K562 (cell line): Measurements from ENCODE around the gene RAI1. TPM values are rescaled to one million over a fixed set of nuclear protein-coding genes. Genes with fewer than 3 reads are reported as not detected.
A peak's percentile ranks its signal among the peaks of the same experiment; 100 is the strongest.

Experiments used
- BCOR ChIP-seq: fragments of 450-650 bp; IDR thresholded peaks from 2 replicates; pipeline ENCODE4 v1.6.1; 2016
- CBX8 ChIP-seq: fragments of 200-600 bp; sonication (generic); IDR thresholded peaks from 2 replicates; pipeline ENCODE4 v1.6.1; 2012; ENCODE audit warnings: borderline replicate concordance, mixed run types, low read depth, mild to moderate bottlenecking, moderate library complexity, mixed read lengths, low read length, control low read depth, inconsistent platforms; ENCODE audit not compliant: poor library complexity, severe bottlenecking; ENCODE audit errors: extremely low read depth
- DIDO1 ChIP-seq: fragments of 450-650 bp; IDR thresholded peaks from 2 replicates; pipeline ENCODE4 v1.6.1; 2016; ENCODE audit warnings: low read depth, missing biosample characterization, missing genetic modification characterization
- EGR1 ChIP-seq: fragments of 450-650 bp; conservative IDR thresholded peaks from 2 replicates; pipeline ENCODE4 v1.6.1; 2017; ENCODE audit warnings: mild to moderate bottlenecking
- ETV1 ChIP-seq: fragments of 450-650 bp; conservative IDR thresholded peaks from 2 replicates; pipeline ENCODE4 v1.6.1; 2016; ENCODE audit warnings: missing genetic modification characterization, control low read depth, low read depth, missing compliant biosample characterization
- GATAD2A ChIP-seq: fragments of 450-650 bp; IDR thresholded peaks from 2 replicates; pipeline ENCODE4 v1.6.1; 2017
- GATAD2B ChIP-seq: fragments of 450-650 bp; IDR thresholded peaks from 2 replicates; pipeline ENCODE4 v1.6.1; 2017; ENCODE audit warnings: mild to moderate bottlenecking, borderline replicate concordance
- HDAC3 ChIP-seq: fragments of 450-650 bp; IDR thresholded peaks from 2 replicates; pipeline ENCODE4 v1.6.1; 2018; ENCODE audit warnings: borderline replicate concordance, mild to moderate bottlenecking, moderate library complexity; ENCODE audit not compliant: partially characterized antibody
- HNRNPUL1 ChIP-seq: fragments of 200-400 bp; formaldehyde crosslinking; IDR thresholded peaks from 2 replicates; pipeline ENCODE4 v1.6.1; 2017; ENCODE audit warnings: low read length
- KDM4B ChIP-seq, 2 experiments: fragments of 450-650 bp in 1 of 2; sonication (generic) in 1 of 2; IDR thresholded peaks; 2 replicates each; pipeline ENCODE4 v1.6.1; 2016 to 2017; ENCODE audit warnings: borderline replicate concordance in 2 of 2, antibody characterized with exemption in 1 of 2, low read depth in 1 of 2, mild to moderate bottlenecking in 1 of 2
- MAZ ChIP-seq, 2 experiments: fragments of 450-650 bp in 1 of 2; sonication (generic) in 1 of 2; formaldehyde crosslinking; IDR thresholded peaks in 1 of 2; conservative IDR thresholded peaks in 1 of 2; 2 replicates each; pipeline versions ENCODE4 v1.4.0 to v1.5.0; 2020; ENCODE audit warnings: mild to moderate bottlenecking in 1 of 2, missing genetic modification reagents in 1 of 2
- NEUROD1 ChIP-seq: fragments of 150-350 bp; IDR thresholded peaks from 2 replicates; pipeline ENCODE4 v1.6.1; 2014; ENCODE audit warnings: borderline replicate concordance, low read length, low read depth; ENCODE audit not compliant: partially characterized antibody
- NFIC ChIP-seq: fragments of 450-650 bp; IDR thresholded peaks from 2 replicates; pipeline ENCODE4 v1.6.1; 2017; ENCODE audit warnings: mild to moderate bottlenecking, inconsistent platforms
- NR2C2 ChIP-seq, 2 experiments: fragments of 200-800 bp in 1 of 2; sonication (Bioruptor generic) in 1 of 2; sonication (generic) in 1 of 2; formaldehyde crosslinking in 1 of 2; IDR thresholded peaks; 2 replicates each; pipeline versions ENCODE4 v1.6.1 to v1.8.0; 2016 to 2022; ENCODE audit warnings: mild to moderate bottlenecking in 1 of 2, missing compliant biosample characterization in 1 of 2, missing genetic modification characterization in 1 of 2, missing genetic modification reagents in 1 of 2
- PHF8 ChIP-seq: fragments of 200-600 bp; sonication (generic); IDR thresholded peaks from 2 replicates; pipeline ENCODE4 v1.6.1; 2012; ENCODE audit warnings: mixed run types, mild to moderate bottlenecking, inconsistent platforms, low read length, moderate library complexity, borderline replicate concordance
- POLR2A ChIP-seq: fragments of 450-650 bp; conservative IDR thresholded peaks from 2 replicates; pipeline ENCODE4 v1.6.1; 2016
- PTRF ChIP-seq: fragments of 450-650 bp; IDR thresholded peaks from 2 replicates; pipeline ENCODE4 v1.6.1; 2016; ENCODE audit warnings: mild to moderate bottlenecking, missing genetic modification characterization, missing compliant biosample characterization
- SIN3B ChIP-seq: fragments of 450-650 bp; IDR thresholded peaks from 2 replicates; pipeline ENCODE4 v1.6.1; 2017; ENCODE audit warnings: low read depth, mild to moderate bottlenecking, moderate library complexity
- SMARCB1 ChIP-seq: IDR thresholded peaks from 2 replicates; pipeline ENCODE4 v1.6.1; 2011; ENCODE audit warnings: improper control_type of control experiment, low read depth; ENCODE audit not compliant: insufficient read length
- SNRNP70 ChIP-seq: fragments of 200-400 bp; formaldehyde crosslinking; optimal IDR thresholded peaks from 2 replicates; pipeline ENCODE3; 2017; ENCODE audit warnings: low read depth, low read length
- STAT5A ChIP-seq: IDR thresholded peaks from 2 replicates; pipeline ENCODE4 v1.6.1; 2012; ENCODE audit warnings: low read length, inconsistent platforms, borderline replicate concordance
- TAL1 ChIP-seq: fragments of 450-650 bp; IDR thresholded peaks from 2 replicates; pipeline ENCODE4 v1.6.1; 2016; ENCODE audit warnings: mild to moderate bottlenecking
- U2AF2 ChIP-seq: fragments of 200-400 bp; formaldehyde crosslinking; optimal IDR thresholded peaks from 2 replicates; pipeline ENCODE3; 2017; ENCODE audit warnings: low read depth, mild to moderate bottlenecking, low read length
- YY1 ChIP-seq, 3 experiments: IDR thresholded peaks; 2 replicates each; pipeline ENCODE4 v1.6.1; 2011; ENCODE audit warnings: low read length in 2 of 3, mild to moderate bottlenecking in 2 of 3, moderate library complexity in 2 of 3, borderline replicate concordance in 1 of 3, control low read depth in 1 of 3, low read depth in 1 of 3; ENCODE audit not compliant: insufficient read depth in 3 of 3, insufficient replicate concordance in 2 of 3, control insufficient read depth in 1 of 3, insufficient read length in 1 of 3; ENCODE audit errors: extremely low read depth in 1 of 3
- ZNF354B ChIP-seq: fragments of 250-450 bp; sonication (Bioruptor Pico); IDR thresholded peaks from 2 replicates; pipeline ENCODE4 v1.4.0; 2020
- ZNF436 ChIP-seq: fragments of 250-450, 450-650 bp; sonication (Bioruptor Pico); formaldehyde crosslinking; IDR thresholded peaks from 2 replicates; pipeline ENCODE4 v1.7.0; 2020; ENCODE audit warnings: mild to moderate bottlenecking
- ZNF444 ChIP-seq: fragments of 250-450 bp; sonication (Bioruptor Pico); IDR thresholded peaks from 2 replicates; pipeline ENCODE4 v1.4.0; 2020; ENCODE audit warnings: mild to moderate bottlenecking, moderate library complexity
- ZNF583 ChIP-seq: fragments of 250-450 bp; sonication (Bioruptor Pico); IDR thresholded peaks from 2 replicates; pipeline ENCODE4 v1.4.0; 2020
- ZNF584 ChIP-seq: fragments of 200-800 bp; sonication (Bioruptor generic); IDR thresholded peaks from 2 replicates; pipeline ENCODE4 v1.6.1; 2016; ENCODE audit warnings: low read depth, mild to moderate bottlenecking, missing genetic modification characterization, missing compliant biosample characterization
- polyA plus RNA-seq, 8 experiments: library from polyadenylated mRNA; depleted of rRNA in 4 of 8; stranded (reverse) in 5 of 8; unstranded in 3 of 8; fragments of >200 nt; fragmentation: Nextera tagmentation in 2 of 8; fragmentation: Illumina TruSeq in 1 of 8; extraction: Ambion mirVana in 2 of 8; extraction: Trizol in 1 of 8; gene quantifications; 2 replicates each; pipeline versions ENCODE4 v1.2.1 to v1.2.3, GENCODE V29; 2011 to 2014; ENCODE audit warnings: inconsistent platforms in 1 of 8, missing spikeins in 1 of 8
- total RNA-seq, 7 experiments: library from RNA; depleted of rRNA in 6 of 7; stranded (reverse); fragments of >200 nt in 6 of 7; fragmentation: Illumina TruSeq in 2 of 7; extraction: Trizol in 2 of 7; gene quantifications; 2 replicates each; pipeline versions ENCODE4 v1.2.1 to v1.2.3, GENCODE V29; 2011 to 2021; ENCODE audit warnings: low replicate concordance in 1 of 7

The RAI1 gene
- total and polyA plus RNA-seq, 9 of the 15 experiments (the other 6 are each of a cell fraction or from before 2014, with no cell fraction given), result 0.68 to 19.9 (median 5.5) TPM

DNA sequence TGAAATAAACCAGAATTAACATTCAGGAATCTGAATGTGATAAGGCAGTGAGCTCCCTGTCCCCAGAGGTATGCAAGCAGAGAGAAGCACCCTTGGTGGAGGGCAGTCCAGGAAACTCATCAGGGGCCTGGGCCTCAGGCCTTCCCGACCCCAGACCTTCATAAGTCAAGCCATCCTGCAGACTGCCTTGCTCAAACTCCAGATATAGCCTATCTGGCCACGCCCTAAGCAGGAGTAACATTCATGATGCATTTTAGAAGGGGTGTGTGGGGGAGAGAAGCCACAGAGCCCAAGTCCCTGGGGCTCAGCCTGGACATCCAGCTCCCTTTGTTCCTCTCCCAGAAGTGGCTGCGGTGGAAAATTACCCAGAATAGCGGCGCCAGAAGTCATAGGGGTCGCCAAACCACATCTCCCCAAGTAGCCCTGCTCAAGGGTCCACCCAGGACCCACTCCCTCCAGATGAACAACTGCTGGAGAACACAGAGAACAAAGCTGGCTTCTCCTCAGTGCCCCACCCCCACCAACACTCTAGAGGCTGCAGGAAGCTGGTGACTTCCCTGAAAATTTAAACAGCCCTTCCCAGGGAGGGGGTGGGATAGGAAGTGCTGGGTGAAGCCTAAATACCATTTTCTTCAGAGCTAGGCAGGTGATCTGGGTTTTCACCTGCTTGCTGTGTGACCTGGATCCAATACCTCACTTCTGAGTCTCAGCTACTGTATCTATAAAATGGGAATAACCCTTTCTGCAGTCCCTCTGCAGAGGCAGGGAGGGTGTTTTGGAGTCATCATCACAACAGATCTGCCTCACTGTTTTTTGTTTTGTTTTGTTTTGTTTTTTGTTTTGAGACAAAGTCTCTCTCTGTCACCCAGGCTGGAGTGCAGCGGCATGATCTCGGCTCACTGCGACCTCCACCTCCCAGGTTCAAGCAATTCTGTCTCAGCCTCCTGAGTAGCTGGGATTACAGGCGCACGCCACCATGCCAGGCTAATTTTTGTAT, 157.0 kb downstream of the RAI1 start (continued):
- TF ChIP-seq HDAC3 (no peak), SMARCB1 (no peak), ZNF444 (CRISPR knock-in tag) (no peak), NEUROD1 (no peak), POLR2A (0 out of 2 replicates have a peak, but pooled peaks have one; percentile 10), NFIC (no peak; the same call in 1 of the 2 replicates), DIDO1 (tag) (no peak), U2AF2 (no peak), ZNF584 (CRISPR knock-in tag) (no peak), BCOR (peak; percentile 90), KDM4B (IDR thresholded peaks at IDR 0.05; ENCODE audit: borderline replicate concordance in 2 of 2, low read depth in 1 of 2) (no peak), PHF8 (no peak; the same call in 1 of the 2 replicates), SIN3B (no peak), HNRNPUL1 (no peak), MAZ (CRISPR knock-in tag; conservative IDR thresholded peaks at IDR 0.05 in 1 of 2, IDR thresholded peaks at IDR 0.05 in 1 of 2) (peak in 1 of 2 experiments; percentile 44; a peak in 2 of 4 replicates), SNRNP70 (no peak), CBX8 (no peak), ZNF354B (CRISPR knock-in tag) (no peak), TAL1 (no peak), GATAD2A (0 out of 2 replicates have a peak, but pooled peaks have one; percentile 32), ZNF583 (CRISPR knock-in tag) (no peak), STAT5A (no peak), YY1 (IDR thresholded peaks at IDR 0.05; ENCODE audit: borderline replicate concordance in 1 of 3, control insufficient read depth in 1 of 3, extremely low read depth in 1 of 3, insufficient read depth in 3 of 3, insufficient read length in 1 of 3, insufficient replicate concordance in 2 of 3, low read depth in 1 of 3, low read length in 2 of 3) (no peak), ETV1 (tag) (0 out of 2 replicates have a peak, but pooled peaks have one; percentile 27), EGR1 (no peak), PTRF (tag) (no peak), NR2C2 (CRISPR knock-in tag; IDR thresholded peaks at IDR 0.05) (no peak), NR2C2 (tag; IDR thresholded peaks at IDR 0.05) (no peak), GATAD2B (no peak), ZNF436 (CRISPR knock-in tag) (no peak)
